Measurements from ENCODE around the gene CTTNBP2. TPM values are rescaled to one million over a fixed set of nuclear protein-coding genes. Genes with fewer than 3 reads are reported as not detected.

CTTNBP2 gene
- total RNA-seq, 4 donors from 2014 or later, result 2.6 to 6.2 (median 4.3) TPM

- Histone ChIP-seq H3K4me3 (no peak overlapping the region), H3K9me3 (no peaks in the 10 kb centered on the region), H3K27ac (no peak overlapping the region), H3K4me1 (no peaks in the 10 kb centered on the region), H3K36me3 (no peaks in the 10 kb centered on the region), H3K27me3 (no peaks in the 10 kb centered on the region)
- TF ChIP-seq EP300 (IDR thresholded peaks at IDR 0.05; ENCODE audit: low read depth), result no peak
- no peak for TF ChIP-seq POLR2A (IDR thresholded peaks at IDR 0.05)
- in situ Hi-C loops (cut with MboI; ENCODE audit: low pct_ligation_motif_present in 1 of 4, low pct_unique_long_range_greater_than_20kb in 1 of 4, low sequenced_read_pairs in 3 of 4), result no loop called here
- DNase-seq, result no peak
- intact Hi-C loops (cut with DNase I; ENCODE audit: low total_unique reads), result no loop called here
- 59 to 60% methylated on average over 1 of the region's 1 CpG for WGBS, 2 donors (ENCODE audit: low coverage in 1 of 2)
Observed at GRCh38 chr7:117784315-117784714, 88.9 kb downstream of the CTTNBP2 start.

- Histone ChIP-seq H3K4me3 (no peak overlapping the region), H3K27ac (no peak overlapping the region), H3K27me3 (no peaks in the 10 kb centered on the region), H3K4me1 (no peaks in the 10 kb centered on the region), H3K9me3 (no peaks in the 10 kb centered on the region), H3K36me3 (no peaks in the 10 kb centered on the region)
- no peak for DNase-seq
- TF ChIP-seq EP300 (IDR thresholded peaks at IDR 0.05; ENCODE audit: low read depth), result no peak
- no peak for TF ChIP-seq POLR2A (IDR thresholded peaks at IDR 0.05)
- no peak for TF ChIP-seq POLR2AphosphoS5 (IDR thresholded peaks at IDR 0.05)
- no peak for TF ChIP-seq CTCF (IDR thresholded peaks at IDR 0.05)
- intact Hi-C loops (cut with DNase I; ENCODE audit: low total_unique reads), result no loop called here
- in situ Hi-C loops (cut with MboI; ENCODE audit: low pct_ligation_motif_present in 1 of 4, low pct_unique_long_range_greater_than_20kb in 1 of 4, low sequenced_read_pairs in 3 of 4), result no loop called here
- WGBS, 2 donors (ENCODE audit: low coverage in 1 of 2), result 88 to 92% methylated on average over 3 of the region's 3 CpGs
Observed at GRCh38 chr7:117782761-117783160, 90.5 kb downstream of the CTTNBP2 start.

DNA sequence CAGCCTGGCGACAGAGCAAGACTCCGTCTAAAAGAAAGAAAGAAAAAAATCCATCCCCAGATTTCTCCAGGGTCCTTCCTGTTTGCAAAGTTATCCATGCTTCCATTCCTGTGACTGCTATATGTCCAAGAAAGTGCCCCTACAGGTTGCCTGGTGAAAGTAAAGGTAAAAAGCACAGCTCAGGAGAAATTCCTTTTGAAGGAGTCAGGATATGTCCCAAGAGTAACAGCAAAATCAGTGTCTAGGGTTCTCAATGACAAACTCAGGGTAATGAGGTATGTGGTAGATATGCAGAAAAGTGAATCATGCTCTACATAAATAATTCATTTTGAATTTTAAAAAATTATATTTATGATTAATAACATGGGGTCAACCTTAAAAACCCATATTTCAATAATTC, 91.5 kb downstream of the CTTNBP2 start:
- intact Hi-C loops (cut with DNase I; ENCODE audit: low total_unique reads), result no loop called here
- in situ Hi-C loops (cut with MboI; ENCODE audit: low pct_ligation_motif_present in 1 of 4, low pct_unique_long_range_greater_than_20kb in 1 of 4, low sequenced_read_pairs in 3 of 4), result no loop called here
- Histone ChIP-seq H3K4me3 (no peak overlapping the region), H3K4me1 (no peaks in the 10 kb centered on the region), H3K9me3 (no peaks in the 10 kb centered on the region), H3K27ac (no peak overlapping the region), H3K27me3 (no peaks in the 10 kb centered on the region), H3K36me3 (no peaks in the 10 kb centered on the region)
- WGBS, 2 donors (ENCODE audit: low coverage in 1 of 2), result 94% methylated on average over 2 of the region's 2 CpGs; no CpG with 5 or more reads in 1 of the 2 donors
- DNase-seq, result no peak
- TF ChIP-seq CTCF (IDR thresholded peaks at IDR 0.05) (no peak), POLR2A (IDR thresholded peaks at IDR 0.05) (no peak), POLR2AphosphoS5 (IDR thresholded peaks at IDR 0.05) (no peak), EP300 (IDR thresholded peaks at IDR 0.05; ENCODE audit: low read depth) (no peak)

DNA sequence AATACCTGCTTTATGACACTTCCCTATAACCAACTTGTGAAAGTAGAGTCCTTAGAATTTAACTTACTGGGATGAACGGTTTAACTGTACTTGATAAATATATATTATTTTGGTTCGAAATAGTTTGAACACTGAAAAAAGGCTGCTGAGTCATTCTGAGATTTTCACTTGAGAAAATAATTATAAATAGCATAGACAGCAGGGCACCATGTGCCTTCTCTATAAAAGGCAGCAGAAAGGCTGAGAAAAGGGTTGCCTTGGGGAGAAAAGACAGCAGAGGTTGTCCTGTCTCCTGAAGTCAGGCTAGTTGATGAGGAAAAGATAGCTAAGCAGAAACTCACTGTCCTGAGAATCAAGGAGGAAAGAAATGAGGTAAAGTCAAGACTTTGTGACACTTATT, 92.4 kb downstream of the CTTNBP2 start:
- intact Hi-C loops (cut with DNase I; ENCODE audit: low total_unique reads) (no loop called here), in situ Hi-C loops (cut with MboI; ENCODE audit: low pct_ligation_motif_present in 1 of 4, low pct_unique_long_range_greater_than_20kb in 1 of 4, low sequenced_read_pairs in 3 of 4) (no loop called here)
- whole genome bisulfite sequencing, 2 donors (ENCODE audit: low coverage in 1 of 2), result 56 to 63% methylated on average over 2 of the region's 2 CpGs
- Histone ChIP-seq H3K27me3 (no peaks in the 10 kb centered on the region), H3K27ac (no peak overlapping the region), H3K36me3 (no peaks in the 10 kb centered on the region), H3K9me3 (no peaks in the 10 kb centered on the region), H3K4me1 (no peaks in the 10 kb centered on the region), H3K4me3 (no peak overlapping the region)
- TF ChIP-seq EP300 (IDR thresholded peaks at IDR 0.05; ENCODE audit: low read depth) (no peak), POLR2A (IDR thresholded peaks at IDR 0.05) (no peak), CTCF (IDR thresholded peaks at IDR 0.05) (no peak), POLR2AphosphoS5 (IDR thresholded peaks at IDR 0.05) (no peak)
- DNase-seq, result no peak

Measured in transverse colon (tissue), 4 donors.